ENCODE data around the gene CDKN3.

The CDKN3 gene, protein sequence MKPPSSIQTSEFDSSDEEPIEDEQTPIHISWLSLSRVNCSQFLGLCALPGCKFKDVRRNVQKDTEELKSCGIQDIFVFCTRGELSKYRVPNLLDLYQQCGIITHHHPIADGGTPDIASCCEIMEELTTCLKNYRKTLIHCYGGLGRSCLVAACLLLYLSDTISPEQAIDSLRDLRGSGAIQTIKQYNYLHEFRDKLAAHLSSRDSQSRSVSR

DNA sequence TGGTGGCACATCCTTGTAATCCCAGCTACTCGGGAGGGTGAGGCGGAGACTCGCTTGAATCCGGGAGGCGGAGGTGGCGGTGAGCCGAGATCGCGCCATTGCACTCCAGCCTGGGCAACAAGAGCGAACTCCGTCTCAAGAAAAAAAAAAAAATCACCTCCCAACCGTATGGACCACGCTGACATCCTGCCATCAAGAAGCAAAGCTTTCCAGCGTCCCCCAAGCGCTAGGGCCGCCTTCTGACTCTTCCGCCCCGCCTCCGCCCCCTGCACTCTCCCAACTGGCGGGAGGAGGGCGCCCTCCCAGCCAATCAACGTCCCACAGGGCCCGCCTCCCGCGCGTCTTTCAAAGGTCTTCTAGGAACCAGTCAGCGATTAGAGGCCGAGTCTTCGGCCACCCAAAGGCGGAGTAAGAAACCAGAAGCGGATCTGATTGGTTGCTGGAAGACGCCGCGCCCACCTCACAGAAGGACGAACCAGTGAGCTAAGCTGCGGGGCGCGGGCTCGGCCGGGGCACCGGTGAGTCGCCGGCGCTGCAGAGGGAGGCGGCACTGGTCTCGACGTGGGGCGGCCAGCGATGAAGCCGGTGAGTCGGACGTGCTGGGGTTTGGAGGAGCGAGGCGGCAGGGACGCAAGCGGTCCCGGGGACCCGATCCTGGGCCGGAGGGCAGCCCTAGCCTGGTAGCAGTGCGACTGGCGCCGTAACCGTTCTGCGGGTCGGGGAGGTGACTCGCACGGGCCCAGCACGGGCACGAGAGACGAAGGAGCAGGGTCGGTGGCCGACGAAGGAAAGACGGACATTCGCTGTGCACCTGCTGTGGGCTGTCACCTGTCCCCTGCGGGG is at the start of gene CDKN3:
Gene CDKN3, plus strand, starts transcription at position 515 of the 843 bp plus-strand sequence. Its CDS starts 62 bp downstream, at position 577.
- peak within 1 kb of the TSS; percentile 89 for H3K4me3 ChIP-seq (ENCODE audit: low read depth, low read length)
- peak; percentile 100 for DNase-seq (ENCODE audit: low read depth, low spot score)
- TF ChIP-seq, protein P1, sequence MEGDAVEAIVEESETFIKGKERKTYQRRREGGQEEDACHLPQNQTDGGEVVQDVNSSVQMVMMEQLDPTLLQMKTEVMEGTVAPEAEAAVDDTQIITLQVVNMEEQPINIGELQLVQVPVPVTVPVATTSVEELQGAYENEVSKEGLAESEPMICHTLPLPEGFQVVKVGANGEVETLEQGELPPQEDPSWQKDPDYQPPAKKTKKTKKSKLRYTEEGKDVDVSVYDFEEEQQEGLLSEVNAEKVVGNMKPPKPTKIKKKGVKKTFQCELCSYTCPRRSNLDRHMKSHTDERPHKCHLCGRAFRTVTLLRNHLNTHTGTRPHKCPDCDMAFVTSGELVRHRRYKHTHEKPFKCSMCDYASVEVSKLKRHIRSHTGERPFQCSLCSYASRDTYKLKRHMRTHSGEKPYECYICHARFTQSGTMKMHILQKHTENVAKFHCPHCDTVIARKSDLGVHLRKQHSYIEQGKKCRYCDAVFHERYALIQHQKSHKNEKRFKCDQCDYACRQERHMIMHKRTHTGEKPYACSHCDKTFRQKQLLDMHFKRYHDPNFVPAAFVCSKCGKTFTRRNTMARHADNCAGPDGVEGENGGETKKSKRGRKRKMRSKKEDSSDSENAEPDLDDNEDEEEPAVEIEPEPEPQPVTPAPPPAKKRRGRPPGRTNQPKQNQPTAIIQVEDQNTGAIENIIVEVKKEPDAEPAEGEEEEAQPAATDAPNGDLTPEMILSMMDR (IDR thresholded peaks at IDR 0.05; ENCODE audit: low read depth, low read length) = peak; percentile 34
- in situ Hi-C loops (cut with HindIII; ENCODE audit: low sequenced_read_pairs) = no loop called here

DNA sequence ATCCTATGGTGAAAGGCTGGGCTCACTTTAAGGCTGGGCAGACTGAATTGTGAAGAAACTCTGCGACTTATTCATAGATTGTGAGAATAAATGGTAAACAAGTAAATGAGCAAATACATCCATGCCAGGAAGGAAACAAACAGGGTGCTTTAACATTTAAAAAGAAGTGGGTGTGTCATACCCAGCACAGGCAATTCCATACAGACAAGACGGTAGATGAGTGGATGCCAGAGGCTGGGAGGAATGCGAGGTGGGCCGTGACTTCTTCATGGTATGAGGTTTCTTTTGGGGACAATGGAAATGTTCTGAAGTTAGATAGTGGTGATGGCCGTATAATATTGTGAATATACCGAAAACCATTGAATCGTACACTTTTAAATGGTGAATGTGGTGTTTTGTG is 49.8 kb upstream of the CDKN3 start:
- no peak overlapping the region for H3K4me3 ChIP-seq (ENCODE audit: low read depth, low read length)
- in situ Hi-C loops (cut with HindIII; ENCODE audit: low sequenced_read_pairs) = no loop called here
- TF ChIP-seq, protein P1 (IDR thresholded peaks at IDR 0.05; ENCODE audit: low read depth, low read length) = no peak

DNA sequence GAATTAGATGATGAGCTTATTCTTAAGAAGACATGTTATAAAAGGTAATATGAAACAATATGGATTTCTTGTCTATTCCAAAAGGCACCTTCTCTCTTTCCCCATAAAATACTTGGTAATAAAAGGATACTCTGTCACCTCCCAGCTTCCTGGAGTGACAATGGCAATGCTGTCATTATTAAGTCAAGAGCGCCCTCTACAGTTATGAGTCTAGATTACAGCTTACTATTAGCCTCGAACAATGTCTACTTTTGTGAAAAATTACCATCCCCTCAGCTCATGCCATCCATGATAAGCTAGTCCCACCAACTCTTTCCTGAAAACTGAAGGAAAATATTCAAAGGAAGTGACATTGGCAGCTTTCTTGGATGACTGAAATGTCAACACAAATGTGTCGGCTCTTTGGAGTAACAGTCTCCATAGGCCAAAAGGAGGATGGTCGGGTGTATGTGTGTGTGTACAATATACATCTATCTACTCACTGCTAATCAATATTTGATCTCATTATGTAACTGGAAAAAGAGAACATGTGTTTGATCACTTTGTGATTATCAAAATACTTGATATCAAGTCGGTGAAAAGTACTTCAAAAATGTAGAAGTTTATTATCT is 48.7 kb upstream of the CDKN3 start:
- peak; percentile 65 for DNase-seq (ENCODE audit: low read depth, low spot score)
- in situ Hi-C loops (cut with HindIII; ENCODE audit: low sequenced_read_pairs) = no loop called here
- no peak overlapping the region for H3K4me3 ChIP-seq (ENCODE audit: low read depth, low read length)
- TF ChIP-seq, protein P1 (IDR thresholded peaks at IDR 0.05; ENCODE audit: low read depth, low read length) = peak; percentile 55

More for the DNA sequence above, 49.8 kb upstream of the CDKN3 start:
- no peak for DNase-seq (ENCODE audit: low read depth, low spot score)

DNA sequence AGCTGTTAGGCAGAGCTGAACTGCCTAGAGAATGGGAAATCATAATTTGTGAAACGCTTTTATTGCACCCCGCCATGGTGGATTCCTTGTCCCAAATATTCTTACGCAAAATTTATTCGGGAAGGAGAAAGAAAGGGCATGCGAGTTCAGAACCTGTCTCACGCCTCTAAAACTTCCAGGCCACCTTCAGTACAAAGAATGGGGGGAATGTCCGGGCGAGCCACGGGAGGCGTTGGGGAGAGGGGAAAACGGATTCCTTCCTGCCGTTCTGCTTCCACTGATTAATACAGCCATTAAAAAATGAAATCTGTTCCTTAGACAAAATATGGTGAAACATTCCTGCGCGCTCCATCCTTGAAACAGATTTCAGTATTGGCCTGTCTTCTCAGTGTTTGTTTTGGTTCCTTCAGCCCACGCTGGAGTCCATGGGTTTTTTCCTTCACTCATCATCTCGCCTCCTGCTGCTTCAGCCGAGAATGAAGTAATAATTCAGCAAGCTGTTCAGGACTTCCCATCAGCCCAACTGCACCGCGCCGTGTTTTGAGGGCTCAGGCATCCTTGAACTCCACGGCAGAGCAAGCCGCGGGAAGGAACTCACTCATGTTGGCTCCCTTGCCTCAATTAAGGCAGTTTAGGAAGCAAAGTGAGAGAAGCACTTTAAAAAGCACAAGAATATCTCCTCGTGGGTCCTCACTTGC is 47.7 kb upstream of the CDKN3 start:
- TF ChIP-seq, protein P1 (IDR thresholded peaks at IDR 0.05; ENCODE audit: low read depth, low read length) = no peak
- DNase-seq (ENCODE audit: low read depth, low spot score) = peak; percentile 87
- in situ Hi-C loops (cut with HindIII; ENCODE audit: low sequenced_read_pairs) = no loop called here
- peak overlapping the region; percentile 24 for H3K4me3 ChIP-seq (ENCODE audit: low read depth, low read length)

DNA sequence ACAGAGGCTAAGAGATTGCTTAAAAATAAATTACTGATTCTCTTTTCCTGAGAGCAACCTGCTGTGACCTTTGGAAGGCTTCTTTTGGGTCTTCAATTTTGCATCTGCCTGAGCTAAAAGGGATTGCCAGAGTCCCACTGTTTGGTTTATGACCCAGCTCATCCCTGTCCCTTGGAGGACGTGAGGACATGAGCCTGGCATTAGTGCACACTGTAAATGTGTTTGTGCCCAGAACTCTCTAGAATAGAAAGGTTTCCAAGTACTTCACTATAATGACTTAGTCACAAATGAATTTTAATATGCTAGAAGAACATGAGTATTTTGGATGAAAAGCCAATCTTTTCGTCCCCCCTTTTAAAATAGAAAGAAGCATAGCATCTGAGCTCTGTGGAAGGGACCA is 47.1 kb upstream of the CDKN3 start:
- H3K4me3 ChIP-seq (ENCODE audit: low read depth, low read length) = peak overlapping the region; percentile 6
- no peak for DNase-seq (ENCODE audit: low read depth, low spot score)
- TF ChIP-seq, protein P1 (IDR thresholded peaks at IDR 0.05; ENCODE audit: low read depth, low read length) = no peak
- in situ Hi-C loops (cut with HindIII; ENCODE audit: low sequenced_read_pairs) = no loop called here

DNA sequence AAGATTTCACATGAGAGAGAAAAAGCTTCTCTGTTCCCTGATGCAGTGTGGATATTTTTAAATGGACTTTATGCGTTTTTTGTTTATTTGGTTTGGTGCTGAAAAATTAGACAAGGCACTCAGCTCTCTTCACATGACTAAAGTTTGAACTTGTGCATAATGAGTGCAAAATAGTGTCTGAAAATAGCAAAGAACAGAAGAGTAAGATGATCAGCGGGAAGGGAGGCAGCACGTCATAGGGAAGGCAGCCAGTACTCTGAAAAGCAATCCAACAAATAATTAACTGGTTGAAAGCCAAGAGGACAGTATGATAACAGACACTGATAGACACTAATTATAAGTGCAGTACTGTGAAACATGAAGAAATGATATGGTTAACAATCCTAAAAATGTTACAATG is 46.6 kb upstream of the CDKN3 start:
- in situ Hi-C loops (cut with HindIII; ENCODE audit: low sequenced_read_pairs) = no loop called here
- TF ChIP-seq, protein P1 (IDR thresholded peaks at IDR 0.05; ENCODE audit: low read depth, low read length) = no peak
- DNase-seq (ENCODE audit: low read depth, low spot score) = peak; percentile 69
- H3K4me3 ChIP-seq (ENCODE audit: low read depth, low read length) = no peak overlapping the region
